GM23338 (cell line): ENCODE results near the gene CAPN14. TPM values are rescaled to one million over a fixed set of nuclear protein-coding genes. Genes with fewer than 3 reads are reported as not detected.

Source experiments
- ATAC-seq: fragments of 200-7000 bp; cut with Tn5 transposase; 3 replicates; pipeline ENCODE4 v1.9.1; 2020
- DNase-seq: peaks from one replicate; pipeline ENCODE4 v3.0.0-alpha.2; 2015; ENCODE audit warnings: low spot score
- H2AFZ ChIP-seq: fragments of 200-600 bp; sonication (generic); 2 replicates; pipeline ENCODE4 v1.8.0; 2016; ENCODE audit warnings: antibody characterized with exemption, mild to moderate bottlenecking, moderate library complexity
- H3F3A ChIP-seq: fragments of 200-600 bp; sonication (generic); replicated peaks from 2 replicates; pipeline ENCODE4 v1.8.0; 2017; ENCODE audit warnings: antibody characterized with exemption, mixed run types, low read depth
- H3K27ac ChIP-seq: fragments of 200-600 bp; sonication (generic); 2 replicates; pipeline ENCODE4 v1.6.1; 2016; ENCODE audit warnings: low read depth
- H3K27me3 ChIP-seq: fragments of 200-600 bp; sonication (generic); 2 replicates; pipeline ENCODE4 v1.8.0; 2016; ENCODE audit warnings: mild to moderate bottlenecking, mixed run types, moderate library complexity; ENCODE audit not compliant: insufficient read depth
- H3K36me3 ChIP-seq: fragments of 200-600 bp; sonication (generic); 2 replicates; pipeline ENCODE4 v1.8.0; 2016; ENCODE audit warnings: mild to moderate bottlenecking; ENCODE audit not compliant: insufficient read depth
- H3K4me1 ChIP-seq: fragments of 200-600 bp; sonication (generic); 2 replicates; pipeline ENCODE4 v1.8.0; 2016; ENCODE audit warnings: mild to moderate bottlenecking, moderate library complexity; ENCODE audit not compliant: insufficient read depth
- H3K4me2 ChIP-seq: fragments of 200-600 bp; sonication (generic); 2 replicates; pipeline ENCODE4 v1.7.1; 2017; ENCODE audit warnings: mixed run types
- H3K4me3 ChIP-seq: fragments of 200-600 bp; sonication (generic); 2 replicates; pipeline ENCODE4 v1.6.1; 2016; ENCODE audit warnings: mixed run types
- H3K79me2 ChIP-seq: fragments of 200-600 bp; sonication (generic); replicated peaks from 2 replicates; pipeline ENCODE4 v1.8.0; 2017; ENCODE audit warnings: mild to moderate bottlenecking; ENCODE audit not compliant: insufficient read depth
- H3K9me2 ChIP-seq: fragments of 200-600 bp; sonication (generic); 2 replicates; pipeline ENCODE4 v1.8.0; 2017; ENCODE audit not compliant: insufficient read depth
- H4K20me1 ChIP-seq: fragments of 200-600 bp; sonication (generic); replicated peaks from 2 replicates; pipeline ENCODE4 v1.8.0; 2017; ENCODE audit warnings: mild to moderate bottlenecking; ENCODE audit not compliant: insufficient read depth
- H3K27ac Mint-ChIP-seq: 2 replicates; pipeline ENCODE4 v1.8.0; 2020; ENCODE audit warnings: inconsistent platforms, mild to moderate bottlenecking, moderate library complexity, mixed read lengths
- H3K27me3 Mint-ChIP-seq: 3 replicates; pipeline ENCODE4 v1.8.0; 2022; ENCODE audit warnings: low read depth, mild to moderate bottlenecking, moderate library complexity, mixed read lengths, inconsistent platforms; ENCODE audit not compliant: insufficient read depth, poor library complexity
- H3K36me3 Mint-ChIP-seq: 3 replicates; pipeline ENCODE4 v1.8.0; 2021; ENCODE audit warnings: low read depth, mild to moderate bottlenecking, inconsistent platforms, moderate library complexity, mixed read lengths
- H3K4me1 Mint-ChIP-seq: 3 replicates; pipeline ENCODE4 v1.8.0; 2020; ENCODE audit warnings: mild to moderate bottlenecking, inconsistent platforms, mixed read lengths
- H3K4me3 Mint-ChIP-seq: 3 replicates; pipeline ENCODE4 v1.8.0; 2021; ENCODE audit warnings: moderate library complexity, mild to moderate bottlenecking, inconsistent platforms, mixed read lengths
- H3K9me3 Mint-ChIP-seq: 3 replicates; pipeline ENCODE4 v1.8.0; 2020; ENCODE audit warnings: moderate library complexity, mild to moderate bottlenecking, inconsistent platforms, mixed read lengths
- CREB1 ChIP-seq: fragments of 250-450 bp; sonication (Bioruptor Pico); IDR thresholded peaks from 2 replicates; pipeline ENCODE4 v1.5.0; 2020; ENCODE audit warnings: low read depth, mild to moderate bottlenecking, moderate library complexity
- CTCF ChIP-seq, 2 experiments: fragments of 200-600 bp in 1 of 2; sonication (generic) in 1 of 2; conservative IDR thresholded peaks; 2 replicates each; pipeline versions ENCODE4 v1.5.1 to v1.6.1; 2016 to 2017; ENCODE audit warnings: antibody characterized with exemption in 2 of 2, low read depth in 2 of 2, mild to moderate bottlenecking in 2 of 2, moderate library complexity in 1 of 2
- ETS1 ChIP-seq: IDR thresholded peaks from 2 replicates; pipeline ENCODE4 v1.6.1; 2016; ENCODE audit warnings: antibody characterized with exemption
- EZH2 ChIP-seq: fragments of 200-600 bp; sonication (generic); IDR thresholded peaks from one replicate; pipeline ENCODE4 v1.8.0; 2017; ENCODE audit warnings: antibody characterized with exemption, mild to moderate bottlenecking, low read depth; ENCODE audit not compliant: unreplicated experiment
- EZH2phosphoT487 ChIP-seq: fragments of 200-600 bp; sonication (generic); IDR thresholded peaks from one replicate; pipeline ENCODE4 v1.8.1; 2018; ENCODE audit warnings: antibody characterized with exemption; ENCODE audit not compliant: unreplicated experiment
- JUNB ChIP-seq: IDR thresholded peaks from one replicate; pipeline ENCODE4 v1.6.1; 2016; ENCODE audit warnings: antibody characterized with exemption; ENCODE audit not compliant: unreplicated experiment
- NANOG ChIP-seq: IDR thresholded peaks from 2 replicates; pipeline ENCODE4 v1.6.1; 2016; ENCODE audit warnings: antibody characterized with exemption, borderline replicate concordance
- POLR2AphosphoS5 ChIP-seq: IDR thresholded peaks from 2 replicates; pipeline ENCODE4 v1.6.1; 2016; ENCODE audit warnings: antibody characterized with exemption, low read depth
- REST ChIP-seq: IDR thresholded peaks from one replicate; pipeline ENCODE4 v1.6.1; 2018; ENCODE audit warnings: antibody characterized with exemption; ENCODE audit not compliant: unreplicated experiment
- STAT1 ChIP-seq: IDR thresholded peaks from one replicate; pipeline ENCODE4 v1.6.1; 2016; ENCODE audit warnings: antibody characterized with exemption; ENCODE audit not compliant: unreplicated experiment
- ZNF114 ChIP-seq: fragments of 250-450 bp; sonication (Bioruptor Pico); IDR thresholded peaks from 2 replicates; pipeline ENCODE4 v1.5.0; 2020; ENCODE audit warnings: mild to moderate bottlenecking, moderate library complexity
- ZNF331 ChIP-seq: fragments of 250-450 bp; sonication (Bioruptor Pico); IDR thresholded peaks from 2 replicates; pipeline ENCODE4 v1.5.0; 2020; ENCODE audit warnings: low read depth, mild to moderate bottlenecking, moderate library complexity
- ZNF462 ChIP-seq: fragments of 250-450 bp; sonication (Bioruptor Pico); IDR thresholded peaks from 2 replicates; pipeline ENCODE4 v1.5.0; 2020; ENCODE audit warnings: mild to moderate bottlenecking, moderate library complexity
- polyA plus RNA-seq: library from polyadenylated mRNA; unstranded; fragments of >200 nt; fragmentation: Nextera tagmentation; extraction: Ambion mirVana; gene quantifications from 2 replicates; pipeline ENCODE4 v1.2.1, GENCODE V29; 2016
- total RNA-seq: library from RNA; depleted of rRNA; stranded (reverse); fragments of >200 nt; shearing (Covaris generic); gene quantifications from 2 replicates; pipeline ENCODE4 v1.2.3, GENCODE V29; 2014

CAPN14 gene
- total and polyA plus RNA-seq, 2 experiments from 2014 or later: 0.15 TPM; not detected in 1

- H3K4me3 ChIP-seq: no peak overlapping the region
- peak; percentile 10 for DNase-seq
- peaks cover 6% of the 10 kb centered on the region; the same call in 1 of the 2 replicates for H3K9me2 ChIP-seq
- H3K4me2 ChIP-seq: no peak overlapping the region
- H3K27me3 Mint-ChIP-seq: peaks cover 6% of the 10 kb centered on the region
- H3F3A ChIP-seq: no peaks in the 10 kb centered on the region
- H3K4me1 ChIP-seq: no peaks in the 10 kb centered on the region
- no peaks in the 10 kb centered on the region for H3K9me3 Mint-ChIP-seq
- H4K20me1 ChIP-seq: no peaks in the 10 kb centered on the region
- peak overlapping the region; percentile 80 for H2AFZ ChIP-seq
- peak overlapping the region; percentile 49; the same call in 1 of the 2 replicates for H3K27ac Mint-ChIP-seq
- no peak overlapping the region for H3K27ac ChIP-seq
- H3K79me2 ChIP-seq: no peaks in the 10 kb centered on the region
- no peaks in the 10 kb centered on the region for H3K36me3 ChIP-seq
- H3K27me3 ChIP-seq: no peaks in the 10 kb centered on the region
- H3K36me3 Mint-ChIP-seq: no peaks in the 10 kb centered on the region
- H3K4me1 Mint-ChIP-seq: peaks cover 4% of the 10 kb centered on the region; the same call in 2 of the 3 replicates
- TF ChIP-seq ETS1: no peak
- TF ChIP-seq ZNF114 (CRISPR knock-in tag): no peak
- TF ChIP-seq ZNF462: no peak
- TF ChIP-seq EZH2: no peak
- no peak for TF ChIP-seq CREB1 (CRISPR knock-in tag)
- TF ChIP-seq CTCF (conservative IDR thresholded peaks at IDR 0.05; ENCODE audit: low read depth in 2 of 2): no peak
- TF ChIP-seq JUNB: no peak
- no peak for TF ChIP-seq ZNF331 (CRISPR knock-in tag)
- TF ChIP-seq STAT1: no peak
- TF ChIP-seq REST: no peak
- TF ChIP-seq POLR2AphosphoS5: no peak
- TF ChIP-seq EZH2phosphoT487: no peak
- no peak for TF ChIP-seq NANOG
- no peak overlapping the region for H3K4me3 Mint-ChIP-seq
- ATAC-seq: peak; percentile 45; the same call in 1 of the 3 replicates
Measured at GRCh38 chr2:31193806-31194205, 23.5 kb downstream of the CAPN14 start.
